ENCODE results near the gene CACFD1. TPM values are rescaled to one million over a fixed set of nuclear protein-coding genes. Genes with fewer than 3 reads are reported as not detected.

The CACFD1 gene
- total RNA-seq, 1 donor from 2014 or later = 22.3 TPM

- no peak overlapping the region for H3K4me3 Mint-ChIP-seq (ENCODE audit: unreplicated experiment)
Observed at GRCh38 chr9:133476036-133476931, 16.5 kb downstream of the CACFD1 start.

GRCh38 chr9:133476941-133477340 is 17.2 kb downstream of the CACFD1 start:
- Mint-ChIP-seq H3K36me3 (ENCODE audit: low read depth) (peaks cover under 1% of the 10 kb centered on the region), H3K27ac (ENCODE audit: unreplicated experiment) (no peak overlapping the region), H3K4me1 (ENCODE audit: low read depth) (peaks cover 8% of the 10 kb centered on the region), H3K27me3 (ENCODE audit: low read depth) (no peaks in the 10 kb centered on the region), H3K4me3 (ENCODE audit: unreplicated experiment) (no peak overlapping the region), H3K9me3 (ENCODE audit: low read depth) (no peaks in the 10 kb centered on the region)
- DNase-seq (ENCODE audit: low spot score) = no peak
- no peak for TF ChIP-seq CTCF (IDR thresholded peaks at IDR 0.05)

More at GRCh38 chr9:133476036-133476931, 16.5 kb downstream of the CACFD1 start:
- H3K27me3 Mint-ChIP-seq (ENCODE audit: low read depth) = no peaks in the 10 kb centered on the region
- no peak for TF ChIP-seq CTCF (IDR thresholded peaks at IDR 0.05)
- no peak overlapping the region for H3K27ac Mint-ChIP-seq (ENCODE audit: unreplicated experiment)
- H3K36me3 Mint-ChIP-seq (ENCODE audit: low read depth) = peaks cover 2% of the 10 kb centered on the region
- DNase-seq (ENCODE audit: low spot score) = no peak
- H3K9me3 Mint-ChIP-seq (ENCODE audit: low read depth) = no peaks in the 10 kb centered on the region
- peaks cover 8% of the 10 kb centered on the region for H3K4me1 Mint-ChIP-seq (ENCODE audit: low read depth)

GRCh38 chr9:133477461-133477860 is 17.7 kb downstream of the CACFD1 start:
- no peak for TF ChIP-seq CTCF (IDR thresholded peaks at IDR 0.05)
- Mint-ChIP-seq H3K4me1 (ENCODE audit: low read depth) (peaks cover 8% of the 10 kb centered on the region), H3K4me3 (ENCODE audit: unreplicated experiment) (peak overlapping the region; percentile 40), H3K9me3 (ENCODE audit: low read depth) (no peaks in the 10 kb centered on the region), H3K27me3 (ENCODE audit: low read depth) (peaks cover 2% of the 10 kb centered on the region), H3K27ac (ENCODE audit: unreplicated experiment) (no peak overlapping the region), H3K36me3 (ENCODE audit: low read depth) (no peaks in the 10 kb centered on the region)
- no peak for DNase-seq (ENCODE audit: low spot score)

DNA sequence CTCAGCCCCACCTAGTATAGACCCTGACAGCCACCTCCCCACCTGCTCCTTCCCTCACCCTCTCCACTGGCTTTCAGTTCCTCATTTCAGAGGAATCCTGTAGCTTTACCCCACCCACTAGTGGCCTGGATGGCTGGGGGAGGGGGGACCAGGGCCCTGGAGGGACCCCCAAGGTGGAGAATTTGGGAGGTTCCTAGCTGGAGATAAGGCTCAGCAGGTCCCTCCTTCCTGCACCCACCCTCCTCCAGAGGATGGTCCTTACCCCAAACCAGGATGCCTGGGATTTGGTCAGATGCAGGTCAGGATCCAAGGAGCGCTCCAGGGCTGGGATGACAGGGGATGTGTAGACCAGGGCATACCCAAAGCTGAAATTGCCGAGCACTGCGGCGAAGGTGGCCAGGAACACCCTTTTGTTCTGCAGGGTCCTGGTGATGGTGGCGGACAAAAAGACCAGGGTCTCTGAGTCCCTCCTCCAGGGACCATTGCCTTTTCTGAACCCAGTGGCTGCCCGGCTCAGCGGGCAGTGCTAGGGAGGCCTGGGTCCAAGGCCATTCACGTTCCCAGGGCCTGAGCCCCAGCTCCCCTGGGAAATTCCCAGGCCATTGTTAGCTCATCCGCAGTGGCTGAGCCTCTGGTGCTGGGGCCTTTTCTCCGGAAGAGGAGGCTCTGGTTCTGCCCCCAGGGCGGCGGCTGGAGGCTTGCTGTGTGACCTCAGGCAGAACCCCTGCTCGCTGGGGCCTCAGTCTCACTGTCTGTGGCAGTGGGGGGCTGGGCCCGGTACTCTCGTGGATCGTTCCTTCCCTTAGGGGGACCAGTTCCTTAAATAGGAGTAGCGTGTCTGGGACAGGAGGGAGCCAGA is 18.4 kb downstream of the CACFD1 start:
- Mint-ChIP-seq H3K27ac (ENCODE audit: unreplicated experiment) (no peak overlapping the region), H3K4me3 (ENCODE audit: unreplicated experiment) (peak overlapping the region; percentile 74)

More for the DNA sequence above, 18.4 kb downstream of the CACFD1 start:
- TF ChIP-seq CTCF (IDR thresholded peaks at IDR 0.05) = no peak
- H3K9me3 Mint-ChIP-seq (ENCODE audit: low read depth) = no peaks in the 10 kb centered on the region
- peaks cover 5% of the 10 kb centered on the region for H3K27me3 Mint-ChIP-seq (ENCODE audit: low read depth)
- no peaks in the 10 kb centered on the region for H3K36me3 Mint-ChIP-seq (ENCODE audit: low read depth)
- peak; percentile 78 for DNase-seq (ENCODE audit: low spot score)
- H3K4me1 Mint-ChIP-seq (ENCODE audit: low read depth) = peaks cover 8% of the 10 kb centered on the region

Measured in chondrocyte (in vitro differentiated cells).